Activated gamma-delta T cell treated with Interleukin-2 at 50 U/mL for 16 hours (primary cell): ENCODE measurements around the gene CENPI.
A peak's percentile ranks its signal among the peaks of the same experiment; 100 is the strongest.
"Not testable (repeated sequence)": the region's sequence is repeated elsewhere in the genome, so short reads cannot be mapped to it uniquely, and the experiment has no call there.

Source experiments
- DNase-seq: peaks from one replicate; pipeline ENCODE4 v3.0.0-alpha.2; 2020

CENPI gene, protein sequence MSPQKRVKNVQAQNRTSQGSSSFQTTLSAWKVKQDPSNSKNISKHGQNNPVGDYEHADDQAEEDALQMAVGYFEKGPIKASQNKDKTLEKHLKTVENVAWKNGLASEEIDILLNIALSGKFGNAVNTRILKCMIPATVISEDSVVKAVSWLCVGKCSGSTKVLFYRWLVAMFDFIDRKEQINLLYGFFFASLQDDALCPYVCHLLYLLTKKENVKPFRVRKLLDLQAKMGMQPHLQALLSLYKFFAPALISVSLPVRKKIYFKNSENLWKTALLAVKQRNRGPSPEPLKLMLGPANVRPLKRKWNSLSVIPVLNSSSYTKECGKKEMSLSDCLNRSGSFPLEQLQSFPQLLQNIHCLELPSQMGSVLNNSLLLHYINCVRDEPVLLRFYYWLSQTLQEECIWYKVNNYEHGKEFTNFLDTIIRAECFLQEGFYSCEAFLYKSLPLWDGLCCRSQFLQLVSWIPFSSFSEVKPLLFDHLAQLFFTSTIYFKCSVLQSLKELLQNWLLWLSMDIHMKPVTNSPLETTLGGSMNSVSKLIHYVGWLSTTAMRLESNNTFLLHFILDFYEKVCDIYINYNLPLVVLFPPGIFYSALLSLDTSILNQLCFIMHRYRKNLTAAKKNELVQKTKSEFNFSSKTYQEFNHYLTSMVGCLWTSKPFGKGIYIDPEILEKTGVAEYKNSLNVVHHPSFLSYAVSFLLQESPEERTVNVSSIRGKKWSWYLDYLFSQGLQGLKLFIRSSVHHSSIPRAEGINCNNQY

GRCh38 chrX:101097546-101098453, at the start of gene CENPI:
TSS of gene CENPI (plus strand) at chrX:101098204. CDS start at chrX:101101071, 2,867 bp downstream.
- peak; percentile 90 for DNase-seq

- DNase-seq: no peak
Measured at GRCh38 chrX:101051153-101051548, 46.9 kb upstream of the CENPI start.

- DNase-seq: peak; percentile 78
Measured at GRCh38 chrX:101051549-101052302, 46.3 kb upstream of the CENPI start, which contains the start of gene TRMT2B. TSS of gene TRMT2B (minus strand) at chrX:101052111. CDS start at chrX:101042289, 9,822 bp downstream.

GRCh38 chrX:101056551-101056950, 41.5 kb upstream of the CENPI start:
- DNase-seq: not testable (repeated sequence)

- DNase-seq: no peak
Measured at GRCh38 chrX:101057093-101057714, 40.8 kb upstream of the CENPI start.

GRCh38 chrX:101062176-101062575, 35.8 kb upstream of the CENPI start:
- no peak for DNase-seq

DNA sequence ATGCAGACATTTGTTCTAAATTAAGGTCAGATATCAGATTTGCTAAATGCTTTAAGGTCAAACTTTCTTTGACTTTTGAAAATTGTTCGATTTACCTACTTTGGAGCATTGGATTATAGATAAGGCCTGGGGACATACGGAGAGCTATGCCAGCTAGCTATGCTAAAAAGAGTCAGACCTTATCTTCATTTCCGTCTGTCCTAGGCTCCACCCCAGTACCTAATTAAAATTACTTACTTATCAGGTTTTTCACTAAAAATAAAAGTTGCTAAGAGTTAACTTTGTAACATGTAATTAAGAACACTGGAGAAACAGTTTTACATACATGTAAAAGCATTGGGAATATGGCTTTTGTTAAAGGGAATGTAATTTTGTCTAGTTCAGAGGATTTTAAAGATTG, 26.4 kb upstream of the CENPI start:
- no peak for DNase-seq

DNA sequence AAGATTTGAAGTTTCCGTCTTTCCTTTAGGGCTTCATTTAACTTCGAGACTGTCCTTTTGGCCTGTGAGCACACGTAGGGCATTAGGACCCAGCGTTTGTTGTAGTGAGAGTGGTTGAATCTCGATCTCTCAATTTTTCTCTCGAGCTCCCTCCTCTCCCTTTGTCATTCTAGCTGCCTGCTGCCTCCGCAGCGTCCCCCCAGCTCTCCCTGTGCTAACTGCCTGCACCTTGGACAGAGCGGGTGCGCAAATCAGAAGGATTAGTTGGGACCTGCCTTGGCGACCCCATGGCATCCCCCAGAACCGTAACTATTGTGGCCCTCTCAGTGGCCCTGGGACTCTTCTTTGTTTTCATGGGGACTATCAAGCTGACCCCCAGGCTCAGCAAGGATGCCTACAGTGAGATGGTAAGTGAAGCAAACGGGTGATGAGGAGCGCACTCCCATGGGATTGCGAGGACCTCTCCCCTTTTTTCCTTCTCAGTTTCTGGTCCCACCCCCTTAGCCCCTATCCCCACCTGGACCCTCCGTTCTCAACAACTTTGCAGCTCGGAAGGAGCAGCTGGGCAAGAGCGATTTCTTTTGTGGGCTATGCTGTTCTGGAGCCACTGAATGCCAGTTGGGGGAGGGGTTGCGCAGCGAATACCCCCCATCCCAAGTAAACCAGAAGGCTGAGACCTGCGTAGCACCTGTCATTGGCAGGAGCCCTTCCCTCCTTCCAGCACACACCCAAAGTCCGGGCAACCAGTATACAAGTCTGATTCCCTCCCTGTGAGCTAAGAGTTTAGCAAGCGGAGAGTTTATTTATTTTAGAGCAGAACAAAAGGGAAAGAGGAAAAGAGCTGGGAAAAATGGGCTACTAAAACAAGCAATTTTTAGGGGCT, 19.0 kb upstream of the CENPI start, which contains the start of gene TMEM35A:
TSS of gene TMEM35A (plus strand) at position 164 of the 883 bp plus-strand sequence. CDS start at position 288, 124 bp downstream.
- no peak for DNase-seq

DNA sequence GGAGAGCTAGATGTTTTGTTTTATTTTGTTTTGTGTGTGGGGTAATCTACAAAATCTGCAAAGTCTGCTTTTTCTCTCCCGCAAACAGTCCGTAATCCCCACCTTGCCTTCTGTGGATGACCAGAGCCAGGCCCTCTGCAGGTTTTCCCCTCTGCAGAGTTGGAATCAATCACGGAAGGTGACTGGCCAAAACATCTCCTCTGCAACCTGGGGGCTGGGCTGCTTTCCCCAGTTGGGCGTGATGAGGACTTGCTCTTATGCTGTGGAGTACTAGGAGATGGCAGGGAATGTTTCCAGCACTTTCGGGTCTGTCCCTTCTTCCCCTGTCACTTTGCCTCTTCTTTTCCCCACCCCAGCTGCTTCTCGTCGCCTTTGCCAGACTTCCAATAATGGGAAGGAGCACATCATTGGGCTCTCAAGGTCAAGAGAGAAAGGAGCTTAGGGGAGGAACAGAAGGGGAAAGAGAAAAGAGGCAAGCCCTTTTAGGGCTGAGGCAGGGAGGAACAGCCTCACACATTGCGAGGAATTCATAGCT, 18.2 kb upstream of the CENPI start:
- DNase-seq: no peak

GRCh38 chrX:101080326-101081124, 17.5 kb upstream of the CENPI start:
- DNase-seq: no peak

- DNase-seq: no peak
Measured at GRCh38 chrX:101081231-101081630, 16.8 kb upstream of the CENPI start.

GRCh38 chrX:101091817-101092216, 6.2 kb upstream of the CENPI start:
- DNase-seq: no peak

GRCh38 chrX:101108284-101108683, 10.3 kb downstream of the CENPI start:
- DNase-seq: no peak

GRCh38 chrX:101117701-101118100, 19.7 kb downstream of the CENPI start:
- no peak for DNase-seq

DNA sequence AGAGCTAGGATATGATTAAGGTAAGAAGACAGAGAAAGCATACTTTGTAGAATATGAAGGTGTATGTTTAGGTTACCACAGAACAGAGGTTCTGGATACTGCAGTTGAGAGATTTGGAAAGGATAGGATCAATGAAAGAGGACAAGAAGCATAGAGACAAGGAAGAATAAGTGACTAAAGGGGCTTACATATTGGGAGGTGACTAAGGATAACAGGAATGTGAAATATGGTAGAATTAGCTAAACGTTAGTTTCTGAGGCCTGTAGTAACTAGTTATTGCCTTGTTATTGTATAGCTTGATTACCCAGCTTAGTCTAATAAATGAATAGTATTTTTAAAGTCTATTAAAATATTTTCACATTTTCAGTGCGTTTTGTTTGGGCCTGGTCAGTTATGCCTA, 38.2 kb downstream of the CENPI start:
- no peak for DNase-seq
